HEK293 (cell line): ENCODE results near the gene GRB10.

Experiments
- YY1 ChIP-seq: fragments of 450-650 bp; formaldehyde crosslinking; IDR thresholded peaks from 2 replicates; pipeline ENCODE4 v1.5.1; 2018; ENCODE audit warnings: missing biosample characterization, missing genetic modification characterization
- TF ChIP-seq, protein P1 (sequence below): fragments of 450-650 bp; formaldehyde crosslinking; IDR thresholded peaks from 2 replicates; pipeline ENCODE4 v1.5.1; 2016; ENCODE audit warnings: missing biosample characterization, missing genetic modification characterization

DNA sequence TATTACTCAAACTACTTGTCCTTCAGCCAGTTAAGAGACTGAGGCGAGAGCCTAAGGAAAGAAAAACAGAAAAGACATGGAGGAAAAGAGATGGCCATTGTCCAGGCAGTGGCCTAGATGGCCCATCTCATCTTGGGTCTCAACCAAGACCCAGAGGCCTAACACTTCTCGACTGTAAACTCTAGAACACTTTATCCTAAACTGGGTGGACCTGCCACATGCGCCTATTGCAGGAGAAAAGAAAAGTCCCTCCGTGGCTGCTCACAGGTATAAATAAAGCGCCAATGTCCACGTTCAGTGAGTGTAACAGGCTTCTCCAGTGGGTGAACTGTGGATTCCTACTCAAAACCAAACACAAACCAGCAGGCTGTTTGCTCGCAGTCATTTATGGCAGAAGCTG lies 124.8 kb downstream of the GRB10 start:
- TF ChIP-seq YY1: no peak
- TF ChIP-seq, protein P1, sequence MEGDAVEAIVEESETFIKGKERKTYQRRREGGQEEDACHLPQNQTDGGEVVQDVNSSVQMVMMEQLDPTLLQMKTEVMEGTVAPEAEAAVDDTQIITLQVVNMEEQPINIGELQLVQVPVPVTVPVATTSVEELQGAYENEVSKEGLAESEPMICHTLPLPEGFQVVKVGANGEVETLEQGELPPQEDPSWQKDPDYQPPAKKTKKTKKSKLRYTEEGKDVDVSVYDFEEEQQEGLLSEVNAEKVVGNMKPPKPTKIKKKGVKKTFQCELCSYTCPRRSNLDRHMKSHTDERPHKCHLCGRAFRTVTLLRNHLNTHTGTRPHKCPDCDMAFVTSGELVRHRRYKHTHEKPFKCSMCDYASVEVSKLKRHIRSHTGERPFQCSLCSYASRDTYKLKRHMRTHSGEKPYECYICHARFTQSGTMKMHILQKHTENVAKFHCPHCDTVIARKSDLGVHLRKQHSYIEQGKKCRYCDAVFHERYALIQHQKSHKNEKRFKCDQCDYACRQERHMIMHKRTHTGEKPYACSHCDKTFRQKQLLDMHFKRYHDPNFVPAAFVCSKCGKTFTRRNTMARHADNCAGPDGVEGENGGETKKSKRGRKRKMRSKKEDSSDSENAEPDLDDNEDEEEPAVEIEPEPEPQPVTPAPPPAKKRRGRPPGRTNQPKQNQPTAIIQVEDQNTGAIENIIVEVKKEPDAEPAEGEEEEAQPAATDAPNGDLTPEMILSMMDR (tag by site-specific recombination): no peak
